ENCODE results near the gene TMEM132A.

DNA sequence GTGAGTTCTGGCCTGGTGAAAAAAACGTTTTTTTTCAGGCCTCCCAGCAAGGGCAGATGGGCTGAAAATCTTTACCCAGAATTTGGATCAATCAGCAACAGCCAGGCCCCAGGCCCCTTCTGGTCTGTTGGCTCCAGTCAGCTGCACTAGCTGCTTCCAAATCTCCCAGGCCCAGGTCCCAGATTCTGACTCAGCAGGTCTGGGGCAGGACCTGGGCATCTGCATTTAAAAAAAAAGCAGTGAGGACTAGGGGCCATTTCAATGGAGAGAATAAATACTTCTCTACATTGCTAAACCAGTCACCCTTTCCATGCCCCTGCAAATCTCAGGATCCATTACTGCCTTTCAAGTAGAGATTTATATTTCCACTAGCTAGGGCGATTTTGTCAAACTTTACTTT lies 23.4 kb downstream of the TMEM132A start:
- TF ChIP-seq, protein P1, sequence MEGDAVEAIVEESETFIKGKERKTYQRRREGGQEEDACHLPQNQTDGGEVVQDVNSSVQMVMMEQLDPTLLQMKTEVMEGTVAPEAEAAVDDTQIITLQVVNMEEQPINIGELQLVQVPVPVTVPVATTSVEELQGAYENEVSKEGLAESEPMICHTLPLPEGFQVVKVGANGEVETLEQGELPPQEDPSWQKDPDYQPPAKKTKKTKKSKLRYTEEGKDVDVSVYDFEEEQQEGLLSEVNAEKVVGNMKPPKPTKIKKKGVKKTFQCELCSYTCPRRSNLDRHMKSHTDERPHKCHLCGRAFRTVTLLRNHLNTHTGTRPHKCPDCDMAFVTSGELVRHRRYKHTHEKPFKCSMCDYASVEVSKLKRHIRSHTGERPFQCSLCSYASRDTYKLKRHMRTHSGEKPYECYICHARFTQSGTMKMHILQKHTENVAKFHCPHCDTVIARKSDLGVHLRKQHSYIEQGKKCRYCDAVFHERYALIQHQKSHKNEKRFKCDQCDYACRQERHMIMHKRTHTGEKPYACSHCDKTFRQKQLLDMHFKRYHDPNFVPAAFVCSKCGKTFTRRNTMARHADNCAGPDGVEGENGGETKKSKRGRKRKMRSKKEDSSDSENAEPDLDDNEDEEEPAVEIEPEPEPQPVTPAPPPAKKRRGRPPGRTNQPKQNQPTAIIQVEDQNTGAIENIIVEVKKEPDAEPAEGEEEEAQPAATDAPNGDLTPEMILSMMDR (IDR thresholded peaks at IDR 0.05): no peak
- no peak for TF ChIP-seq EZH2phosphoT487 (IDR thresholded peaks at IDR 0.05)
- no peak for TF ChIP-seq EZH2 (IDR thresholded peaks at IDR 0.05)
